GM12801 (cell line): Measurements from ENCODE around the gene ABHD5.

ENCODE experiments used
- TF ChIP-seq, protein P1 (sequence below): IDR thresholded peaks from one replicate; pipeline ENCODE4 v1.5.1; 2011; ENCODE audit warnings: control low read depth; ENCODE audit not compliant: insufficient read length; ENCODE audit errors: extremely low read depth

Gene ABHD5

DNA sequence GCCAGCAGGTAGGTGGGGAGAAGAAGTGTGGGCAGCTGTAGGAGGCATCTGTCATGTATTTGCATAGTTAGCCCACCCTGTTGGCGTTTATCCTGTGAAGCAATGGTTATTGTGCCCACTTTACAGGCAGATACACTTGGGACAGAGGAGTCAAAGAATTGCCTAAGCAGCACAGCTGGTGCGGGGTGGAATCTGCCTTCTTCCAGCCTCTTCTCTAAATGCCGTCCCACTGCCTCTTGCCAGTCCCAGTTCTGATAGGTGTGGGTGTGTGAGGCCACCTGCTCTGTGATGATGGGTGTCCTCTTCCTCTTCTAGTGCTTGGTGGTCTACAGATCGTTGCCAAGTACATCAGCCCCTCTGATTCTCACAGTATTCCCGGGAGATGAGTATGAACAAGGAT is 80.9 kb downstream of the ABHD5 start:
- TF ChIP-seq, protein P1, sequence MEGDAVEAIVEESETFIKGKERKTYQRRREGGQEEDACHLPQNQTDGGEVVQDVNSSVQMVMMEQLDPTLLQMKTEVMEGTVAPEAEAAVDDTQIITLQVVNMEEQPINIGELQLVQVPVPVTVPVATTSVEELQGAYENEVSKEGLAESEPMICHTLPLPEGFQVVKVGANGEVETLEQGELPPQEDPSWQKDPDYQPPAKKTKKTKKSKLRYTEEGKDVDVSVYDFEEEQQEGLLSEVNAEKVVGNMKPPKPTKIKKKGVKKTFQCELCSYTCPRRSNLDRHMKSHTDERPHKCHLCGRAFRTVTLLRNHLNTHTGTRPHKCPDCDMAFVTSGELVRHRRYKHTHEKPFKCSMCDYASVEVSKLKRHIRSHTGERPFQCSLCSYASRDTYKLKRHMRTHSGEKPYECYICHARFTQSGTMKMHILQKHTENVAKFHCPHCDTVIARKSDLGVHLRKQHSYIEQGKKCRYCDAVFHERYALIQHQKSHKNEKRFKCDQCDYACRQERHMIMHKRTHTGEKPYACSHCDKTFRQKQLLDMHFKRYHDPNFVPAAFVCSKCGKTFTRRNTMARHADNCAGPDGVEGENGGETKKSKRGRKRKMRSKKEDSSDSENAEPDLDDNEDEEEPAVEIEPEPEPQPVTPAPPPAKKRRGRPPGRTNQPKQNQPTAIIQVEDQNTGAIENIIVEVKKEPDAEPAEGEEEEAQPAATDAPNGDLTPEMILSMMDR = no peak

DNA sequence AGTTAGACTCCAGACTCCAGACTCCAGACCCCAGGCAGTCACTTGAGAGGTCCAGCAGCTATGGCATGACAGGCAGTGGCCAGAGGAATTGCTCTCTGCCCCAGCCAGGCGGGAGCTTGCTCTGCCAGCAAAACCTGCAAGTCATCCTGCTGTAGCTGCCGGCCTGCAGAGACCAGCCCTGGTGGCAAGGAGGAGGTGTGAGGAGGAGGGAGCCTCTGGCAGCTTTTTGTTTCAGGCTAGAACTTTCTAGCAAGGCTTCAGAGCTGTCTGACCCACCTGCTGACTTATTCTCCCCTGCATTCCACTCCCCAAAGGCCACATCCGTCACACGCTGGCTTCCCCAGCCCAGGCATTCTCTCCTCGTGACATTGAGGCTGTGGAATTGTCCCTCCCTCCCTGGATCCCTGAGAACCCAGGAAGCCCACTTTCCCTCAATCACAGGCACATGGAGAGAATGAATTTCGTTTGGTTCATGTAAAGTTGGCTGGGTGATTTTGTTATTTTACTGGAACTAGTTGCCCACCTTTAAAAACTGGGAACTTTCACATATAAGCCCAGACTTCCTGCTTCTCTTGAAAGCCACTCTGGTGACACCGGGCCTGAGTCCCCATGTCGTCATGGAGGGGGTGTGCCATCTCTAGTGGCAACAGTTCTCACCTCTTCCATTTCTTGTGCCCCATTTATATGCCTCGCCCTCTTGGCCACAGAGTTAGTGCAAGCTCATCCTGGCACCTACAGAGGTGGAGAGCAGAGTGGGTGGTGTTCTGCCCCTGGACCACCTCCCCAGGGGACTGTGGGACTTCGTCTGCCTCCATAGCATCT is 82.7 kb downstream of the ABHD5 start:
- TF ChIP-seq, protein P1 = no peak

DNA sequence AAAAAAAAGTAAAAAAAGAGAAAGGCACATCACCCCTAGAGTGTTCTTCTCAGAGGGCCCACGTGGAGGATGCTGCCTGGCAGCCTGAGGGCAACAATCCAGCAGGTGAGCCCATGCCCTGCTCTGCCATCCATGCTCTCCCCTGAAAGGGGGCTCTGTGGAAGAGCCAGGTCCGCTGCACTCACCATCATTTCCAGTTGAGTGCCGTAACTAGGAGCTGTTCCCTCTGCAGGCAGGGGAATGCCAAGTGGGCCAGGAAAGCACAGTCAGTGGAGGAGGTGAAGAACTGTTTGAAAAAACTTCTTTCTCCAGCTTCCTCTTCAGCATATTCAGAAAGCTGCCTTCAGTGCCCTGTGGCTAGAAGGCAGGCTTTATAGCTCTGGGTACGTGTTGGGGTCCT is 84.1 kb downstream of the ABHD5 start:
- TF ChIP-seq, protein P1 = no peak

DNA sequence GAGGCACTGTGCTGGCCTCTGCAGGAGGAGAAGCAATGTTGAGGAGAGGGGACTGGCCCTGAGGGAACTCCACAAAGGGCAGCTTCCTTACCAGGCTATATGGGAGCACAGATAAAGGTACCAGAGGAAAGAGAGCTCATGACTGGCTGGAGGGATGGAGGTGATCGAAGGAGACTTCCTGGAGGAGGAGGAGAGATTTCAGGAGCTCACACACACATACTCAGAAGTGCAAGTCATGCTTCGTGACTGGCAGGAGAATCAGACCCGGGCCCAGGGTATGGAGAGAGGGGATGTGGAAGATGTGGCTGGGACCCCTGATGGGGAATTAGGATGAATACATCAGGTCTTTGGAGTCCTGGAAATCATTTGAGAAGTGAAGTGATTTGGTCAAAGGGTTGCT is 85.4 kb downstream of the ABHD5 start:
- TF ChIP-seq, protein P1 = no peak

DNA sequence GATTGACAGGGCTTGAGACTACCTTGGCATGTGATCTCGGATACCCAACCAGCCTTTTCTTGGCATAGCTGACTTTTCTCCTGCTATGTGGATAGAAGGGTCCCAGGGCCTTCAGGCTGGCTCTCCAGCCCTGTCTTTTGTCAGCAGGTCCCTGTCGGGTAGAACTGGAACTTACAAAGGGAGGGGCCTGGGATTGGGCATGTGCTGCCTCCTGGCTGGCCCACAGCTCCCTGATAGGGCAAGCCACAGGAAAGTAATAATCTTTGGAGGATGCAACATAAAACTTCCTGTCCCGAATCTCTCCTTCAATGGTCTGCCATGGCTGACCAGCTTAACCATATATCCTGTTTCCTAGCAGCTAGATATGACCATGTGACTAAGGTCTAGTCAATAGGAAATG is 89.1 kb downstream of the ABHD5 start:
- TF ChIP-seq, protein P1 = no peak

DNA sequence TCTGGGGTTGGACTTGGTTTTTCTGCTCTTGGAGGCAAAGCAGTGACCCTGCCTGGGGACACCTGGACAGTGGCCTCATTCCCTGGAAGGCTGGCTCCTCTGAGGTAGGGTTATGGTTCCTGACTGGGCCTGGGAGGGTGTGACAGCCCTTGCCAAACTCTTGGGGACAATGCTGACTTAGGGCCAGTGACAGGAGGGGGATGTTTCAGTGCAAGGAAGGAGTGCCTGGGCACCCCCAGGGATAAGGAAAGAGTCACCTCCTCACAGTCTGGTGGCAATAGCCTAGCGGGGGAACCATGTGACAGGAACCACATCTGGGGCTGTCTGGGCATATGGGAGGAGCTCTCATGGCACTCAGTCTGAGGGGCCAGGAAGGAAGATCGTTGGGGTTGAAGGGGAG is 91.8 kb downstream of the ABHD5 start:
- TF ChIP-seq, protein P1 = no peak
